ENCODE measurements around the gene LPCAT3.

Gene LPCAT3

DNA sequence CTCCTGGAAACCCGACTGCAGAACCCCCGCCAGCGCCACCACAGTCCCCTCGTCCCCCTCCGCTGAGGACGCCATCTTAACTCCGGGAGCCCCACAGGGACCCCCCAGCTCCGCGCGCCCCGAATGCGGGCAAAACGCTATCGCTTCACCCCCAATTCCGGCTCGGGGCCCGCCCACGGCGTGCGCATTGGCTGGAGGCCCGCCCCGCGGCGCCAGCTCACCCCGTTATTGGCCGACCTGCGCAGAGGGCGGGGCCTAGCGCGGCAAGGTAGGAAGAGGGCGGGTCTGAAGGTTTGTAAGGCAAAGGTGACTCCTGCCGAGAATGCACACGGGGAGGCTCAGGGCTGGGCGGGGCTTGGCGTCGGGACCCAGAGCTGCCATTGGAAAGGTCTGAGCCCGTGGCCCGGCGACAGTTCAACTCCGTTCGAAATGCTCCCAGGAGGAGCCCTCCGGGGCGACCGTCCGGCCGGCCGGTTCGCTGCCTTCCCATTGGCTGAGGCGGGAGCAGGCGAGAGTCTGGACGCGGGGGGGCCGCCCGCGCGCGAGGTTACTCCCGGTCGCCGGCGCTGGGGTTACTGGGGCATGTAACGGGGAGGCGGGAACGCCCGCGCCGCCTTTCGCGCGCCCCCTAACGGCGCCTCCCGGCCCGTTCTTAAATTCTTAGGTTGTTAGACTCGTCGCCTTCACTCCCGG is at the start of gene LPCAT3:
Gene LPCAT3, minus strand, starts transcription at position 127 of the 693 bp plus-strand sequence. Its CDS starts 52 bp downstream, at position 75.
- peak within 1 kb of the TSS; percentile 97 for H3K4me3 ChIP-seq (ENCODE audit: low read length)
- H3F3A ChIP-seq (ENCODE audit: control insufficient read depth, insufficient read depth) = peaks cover 8% of the 10 kb centered on the region
- peaks cover 19% of the 10 kb centered on the region for H3K4me1 ChIP-seq (ENCODE audit: control insufficient read depth, low read length)
- H3K4me2 ChIP-seq (ENCODE audit: low read length) = peak within 1 kb of the TSS; percentile 92
- H3K36me3 ChIP-seq (ENCODE audit: control insufficient read depth, low read length) = peaks cover 23% of the 10 kb centered on the region
- H3K27ac ChIP-seq (ENCODE audit: low read depth, low read length) = peak within 1 kb of the TSS; percentile 86
- peaks cover 22% of the 10 kb centered on the region for H3K79me2 ChIP-seq (ENCODE audit: control insufficient read depth, low read length)
- no peaks in the 10 kb centered on the region for H3K9me3 ChIP-seq (ENCODE audit: control insufficient read depth, insufficient read depth, low read length)
- H4K20me1 ChIP-seq (ENCODE audit: control insufficient read depth, insufficient read depth, low read depth, low read length) = no peaks in the 10 kb centered on the region
- no peaks in the 10 kb centered on the region for H3K9me2 ChIP-seq (replicated peaks; ENCODE audit: control insufficient read depth, low read length)
- no peak for TF ChIP-seq EZH2phosphoT487 (IDR thresholded peaks at IDR 0.05; ENCODE audit: borderline replicate concordance, low read length)
- peak; percentile 73 for TF ChIP-seq CTCF (IDR thresholded peaks at IDR 0.05; ENCODE audit: low read depth, low read length, poor library complexity, severe bottlenecking)
- H3K27me3 ChIP-seq (ENCODE audit: control insufficient read depth, low read length) = no peaks in the 10 kb centered on the region

DNA sequence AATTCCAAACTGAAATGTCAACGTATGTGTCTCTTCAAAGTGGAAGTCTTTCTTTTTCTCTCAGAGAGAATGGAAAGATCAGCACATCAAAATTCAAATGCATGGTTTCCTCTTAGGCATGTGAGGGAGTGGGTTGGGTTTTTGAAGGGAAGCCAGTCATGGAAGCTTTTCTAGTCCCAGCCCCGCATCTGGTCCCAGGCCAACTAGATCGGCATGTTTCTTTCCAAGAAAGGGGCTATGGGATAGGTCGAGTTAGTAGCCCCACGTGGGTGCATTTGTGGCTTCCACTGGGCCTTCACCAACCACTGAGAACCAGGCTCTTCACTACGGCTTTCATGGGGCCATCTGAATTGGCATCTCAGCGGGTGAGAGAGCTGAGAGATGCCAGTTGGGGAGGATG is 48.8 kb upstream of the LPCAT3 start:
- no peaks in the 10 kb centered on the region for H3K79me2 ChIP-seq (ENCODE audit: control insufficient read depth, low read length)
- H3K4me1 ChIP-seq (ENCODE audit: control insufficient read depth, low read length) = no peaks in the 10 kb centered on the region
- H4K20me1 ChIP-seq (ENCODE audit: control insufficient read depth, insufficient read depth, low read depth, low read length) = no peaks in the 10 kb centered on the region
- no peaks in the 10 kb centered on the region for H3K9me3 ChIP-seq (ENCODE audit: control insufficient read depth, insufficient read depth, low read length)
- no peaks in the 10 kb centered on the region for H3K36me3 ChIP-seq (ENCODE audit: control insufficient read depth, low read length)
- TF ChIP-seq CTCF (IDR thresholded peaks at IDR 0.05; ENCODE audit: low read depth, low read length, poor library complexity, severe bottlenecking) (no peak), EZH2phosphoT487 (IDR thresholded peaks at IDR 0.05; ENCODE audit: borderline replicate concordance, low read length) (no peak)
- no peak overlapping the region for H3K4me2 ChIP-seq (ENCODE audit: low read length)
- H3K27me3 ChIP-seq (ENCODE audit: control insufficient read depth, low read length) = peaks cover 46% of the 10 kb centered on the region
- H3K27ac ChIP-seq (ENCODE audit: low read depth, low read length) = no peak overlapping the region
- H3F3A ChIP-seq (ENCODE audit: control insufficient read depth, insufficient read depth) = no peaks in the 10 kb centered on the region
- no peak overlapping the region for H3K4me3 ChIP-seq (ENCODE audit: low read length)
- H3K9me2 ChIP-seq (replicated peaks; ENCODE audit: control insufficient read depth, low read length) = no peaks in the 10 kb centered on the region

- Histone ChIP-seq H3F3A (ENCODE audit: control insufficient read depth, insufficient read depth) (no peaks in the 10 kb centered on the region), H3K79me2 (ENCODE audit: control insufficient read depth, low read length) (no peaks in the 10 kb centered on the region), H4K20me1 (ENCODE audit: control insufficient read depth, insufficient read depth, low read depth, low read length) (no peaks in the 10 kb centered on the region), H3K4me2 (ENCODE audit: low read length) (no peak overlapping the region), H3K9me3 (ENCODE audit: control insufficient read depth, insufficient read depth, low read length) (no peaks in the 10 kb centered on the region), H3K4me1 (ENCODE audit: control insufficient read depth, low read length) (no peaks in the 10 kb centered on the region), H3K27ac (ENCODE audit: low read depth, low read length) (no peak overlapping the region), H3K9me2 (replicated peaks; ENCODE audit: control insufficient read depth, low read length) (no peaks in the 10 kb centered on the region), H3K27me3 (ENCODE audit: control insufficient read depth, low read length) (peaks cover 44% of the 10 kb centered on the region), H3K4me3 (ENCODE audit: low read length) (no peak overlapping the region), H3K36me3 (ENCODE audit: control insufficient read depth, low read length) (no peaks in the 10 kb centered on the region)
- TF ChIP-seq CTCF (IDR thresholded peaks at IDR 0.05; ENCODE audit: low read depth, low read length, poor library complexity, severe bottlenecking) (no peak), EZH2phosphoT487 (IDR thresholded peaks at IDR 0.05; ENCODE audit: borderline replicate concordance, low read length) (no peak)
These were observed 48.3 kb upstream of the LPCAT3 start for GRCh38 chr12:7066596-7066995.

All from DOHH2 (cell line).